Stimulated activated naive CD4-positive, alpha-beta T cell (primary cell): ENCODE measurements around the gene OR1M1.
"Not testable (repeated sequence)": the region's sequence is repeated elsewhere in the genome, so short reads cannot be mapped to it uniquely, and the experiment has no call there.

ENCODE experiments used
- DNase-seq, 6 experiments: peaks; one replicate each; lab custom pipeline; 2025; lab: John Stamatoyannopoulos, UW

The OR1M1 gene, protein sequence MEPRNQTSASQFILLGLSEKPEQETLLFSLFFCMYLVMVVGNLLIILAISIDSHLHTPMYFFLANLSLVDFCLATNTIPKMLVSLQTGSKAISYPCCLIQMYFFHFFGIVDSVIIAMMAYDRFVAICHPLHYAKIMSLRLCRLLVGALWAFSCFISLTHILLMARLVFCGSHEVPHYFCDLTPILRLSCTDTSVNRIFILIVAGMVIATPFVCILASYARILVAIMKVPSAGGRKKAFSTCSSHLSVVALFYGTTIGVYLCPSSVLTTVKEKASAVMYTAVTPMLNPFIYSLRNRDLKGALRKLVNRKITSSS

DNA sequence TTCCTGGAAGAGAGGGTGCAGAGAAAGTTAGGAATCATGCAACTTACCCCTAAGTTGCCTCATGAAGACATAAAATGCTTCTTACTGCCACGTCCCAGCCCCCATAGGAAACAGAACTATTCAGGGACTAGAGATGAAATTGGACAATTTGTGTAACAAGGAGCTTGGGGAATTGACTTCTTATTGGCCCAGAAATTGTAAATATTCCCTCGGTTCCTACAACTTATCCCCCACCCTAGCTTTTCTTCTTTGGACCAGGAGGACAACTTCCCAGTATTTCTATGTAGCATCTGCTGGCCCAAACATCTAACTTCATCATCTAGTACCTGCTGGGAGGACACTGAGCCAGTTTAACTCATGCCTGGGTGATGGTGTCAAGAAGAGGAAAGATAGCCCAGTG lies at the start of gene OR1M1:
TSS of gene OR1M1 (plus strand) at position 301 of the 400 bp plus-strand sequence. CDS start 6,184 bp downstream, outside the sequence.
- no peak for DNase-seq

DNA sequence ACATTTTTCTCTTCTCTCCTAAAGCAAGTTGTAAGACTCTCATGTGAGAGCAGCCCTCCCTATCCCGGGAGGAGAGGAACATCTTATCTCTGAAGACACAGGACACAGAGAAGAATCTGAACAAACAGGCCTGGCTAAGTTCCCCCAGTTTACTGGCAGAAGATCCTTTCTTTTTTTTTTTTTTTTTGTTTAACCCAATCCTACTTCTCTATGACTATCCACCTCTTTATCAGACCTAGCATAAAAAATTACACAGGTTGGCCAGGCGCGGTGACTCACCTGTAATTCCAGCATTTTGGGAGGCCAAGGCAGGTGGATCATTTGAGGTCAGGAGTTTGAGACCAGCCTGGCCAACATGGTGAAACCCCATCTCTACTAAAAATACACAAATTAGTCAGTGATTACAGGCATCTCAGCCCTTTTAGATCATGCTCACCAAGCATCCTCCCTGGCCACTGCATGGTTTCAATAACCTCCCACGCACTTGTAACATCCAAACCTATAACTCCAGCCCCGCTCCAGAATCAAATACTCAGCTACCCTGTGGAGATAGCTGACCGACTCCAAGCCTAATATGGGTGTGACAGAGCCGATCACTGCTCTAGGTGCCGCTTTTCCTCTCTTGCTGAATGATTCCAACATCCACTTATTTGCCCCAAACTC lies 49.3 kb upstream of the OR1M1 start:
- DNase-seq: no peak

DNA sequence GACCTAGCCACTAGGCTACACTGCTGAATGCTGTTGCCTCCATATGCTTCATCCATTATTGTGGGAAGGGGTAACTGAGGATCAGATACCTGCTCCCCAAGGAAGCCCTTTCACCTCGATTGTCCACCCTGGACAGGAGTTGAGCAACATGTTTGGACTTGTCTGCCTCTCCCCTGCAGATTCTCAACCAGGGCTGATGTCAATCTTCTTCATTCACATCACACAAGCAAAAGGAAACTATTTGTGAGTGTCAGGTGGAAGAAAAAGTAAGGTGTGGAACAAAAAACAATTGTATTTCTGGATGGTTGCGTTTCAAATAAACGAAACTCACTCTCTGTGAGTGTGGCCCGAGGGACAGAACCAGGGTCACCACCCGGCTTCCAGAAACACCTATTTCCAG lies 47.1 kb upstream of the OR1M1 start:
- DNase-seq: no peak

DNA sequence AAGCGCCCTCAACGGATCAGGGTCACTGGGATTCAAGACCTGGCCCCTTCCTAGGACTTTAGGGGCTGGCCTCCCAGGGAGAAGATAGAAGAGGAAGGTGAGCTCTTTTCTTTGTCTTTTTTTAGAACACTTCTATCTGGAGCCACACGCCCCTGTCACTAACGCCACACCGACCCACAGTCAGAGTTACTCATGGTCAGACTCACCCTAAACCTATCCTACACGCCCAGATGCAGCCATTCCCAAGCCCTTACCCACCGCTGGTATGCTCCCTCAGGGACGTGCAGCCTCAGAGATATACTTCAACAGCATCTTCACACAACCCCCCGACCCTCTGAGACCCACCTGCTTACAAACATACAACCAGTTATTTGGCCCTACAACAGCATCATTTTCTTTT lies 46.7 kb upstream of the OR1M1 start:
- DNase-seq: no peak

GRCh38 chr19:9041023-9041422 lies 45.8 kb upstream of the OR1M1 start:
- DNase-seq: no peak

DNA sequence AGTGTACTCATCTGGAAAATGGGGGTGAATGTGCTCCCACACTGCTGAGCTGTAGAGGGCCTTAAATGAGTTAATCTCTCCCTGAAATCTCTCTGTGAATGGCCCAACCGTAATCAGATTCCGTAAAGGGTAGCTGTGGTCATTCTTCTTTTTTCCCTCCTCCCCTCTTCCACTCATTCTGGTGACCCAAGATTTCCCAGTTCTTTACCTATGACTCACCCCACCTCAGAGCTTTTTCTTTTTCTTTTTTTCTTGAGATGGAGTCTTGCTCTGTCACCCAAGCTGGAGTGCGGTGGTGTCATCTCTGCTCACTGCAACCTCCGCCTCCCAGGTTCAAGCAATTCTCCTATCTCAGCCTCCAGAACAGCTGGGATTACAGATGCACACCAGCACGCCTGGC lies 43.3 kb upstream of the OR1M1 start:
- DNase-seq: no peak

DNA sequence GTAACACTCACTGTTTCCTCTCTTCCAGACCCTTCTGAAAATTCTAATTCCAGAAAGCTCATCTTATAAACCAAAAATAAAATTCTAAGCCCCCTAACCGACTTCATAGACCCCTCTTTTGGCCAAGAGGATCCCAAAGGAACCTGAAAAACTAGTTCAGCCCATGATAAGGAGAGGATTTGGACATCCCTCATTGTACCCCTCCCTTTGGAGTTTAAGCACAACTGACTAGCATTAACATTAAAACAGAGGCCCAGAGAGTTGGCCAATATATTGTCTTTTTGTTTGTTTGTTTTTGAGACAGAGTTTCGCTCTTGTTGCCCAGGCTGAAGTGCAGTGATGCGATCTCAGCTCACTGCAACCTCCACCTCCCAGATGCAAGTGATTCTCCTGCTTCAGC lies 42.4 kb upstream of the OR1M1 start:
- no peak for DNase-seq

DNA sequence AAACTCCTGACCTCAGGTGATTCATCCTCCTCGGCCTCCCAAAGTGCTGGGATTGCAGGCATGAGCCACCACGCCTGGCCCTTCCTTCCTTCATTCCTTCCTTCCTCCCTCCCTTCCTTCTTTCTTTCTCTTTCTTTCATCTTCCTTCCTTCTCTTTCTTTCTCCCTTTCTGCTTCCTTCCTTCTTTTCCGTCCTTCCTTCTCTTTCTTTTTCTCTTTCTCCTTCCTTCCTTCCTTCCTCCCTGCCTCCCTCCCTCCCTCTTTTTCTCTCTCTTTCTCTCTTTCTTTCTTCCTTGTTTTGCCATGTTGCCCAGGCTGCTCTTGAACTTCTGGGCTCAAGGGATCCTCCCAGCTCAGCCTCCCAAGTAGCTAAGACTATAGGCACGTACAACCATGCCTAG lies 40.2 kb upstream of the OR1M1 start:
- DNase-seq: no peak

- no peak for DNase-seq
Measured at GRCh38 chr19:9052894-9053293, 34.0 kb upstream of the OR1M1 start.

- not testable (repeated sequence) for DNase-seq
Measured at GRCh38 chr19:9053674-9054073, 33.2 kb upstream of the OR1M1 start.

DNA sequence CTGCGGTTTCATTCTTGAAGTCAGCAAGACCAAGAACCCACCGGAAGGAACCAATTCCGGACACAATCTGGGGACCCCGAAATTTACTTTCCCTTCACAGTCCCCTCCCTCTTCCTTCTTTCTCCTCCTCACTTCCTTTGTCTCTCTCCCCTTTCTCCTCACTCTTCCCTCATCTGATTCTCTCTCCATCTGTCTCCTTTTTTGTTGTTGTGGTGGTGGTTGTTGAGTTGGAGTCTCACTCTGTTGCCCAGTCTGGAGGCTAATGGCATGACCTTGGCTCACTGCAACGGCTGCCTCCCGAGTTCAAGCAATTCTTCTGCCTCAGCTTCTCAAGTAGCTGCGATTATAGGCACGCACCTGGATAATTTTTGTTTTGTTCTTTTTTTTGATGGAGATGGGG lies 32.7 kb upstream of the OR1M1 start:
- DNase-seq: no peak

GRCh38 chr19:9054765-9055164 lies 32.1 kb upstream of the OR1M1 start:
- no peak for DNase-seq

DNA sequence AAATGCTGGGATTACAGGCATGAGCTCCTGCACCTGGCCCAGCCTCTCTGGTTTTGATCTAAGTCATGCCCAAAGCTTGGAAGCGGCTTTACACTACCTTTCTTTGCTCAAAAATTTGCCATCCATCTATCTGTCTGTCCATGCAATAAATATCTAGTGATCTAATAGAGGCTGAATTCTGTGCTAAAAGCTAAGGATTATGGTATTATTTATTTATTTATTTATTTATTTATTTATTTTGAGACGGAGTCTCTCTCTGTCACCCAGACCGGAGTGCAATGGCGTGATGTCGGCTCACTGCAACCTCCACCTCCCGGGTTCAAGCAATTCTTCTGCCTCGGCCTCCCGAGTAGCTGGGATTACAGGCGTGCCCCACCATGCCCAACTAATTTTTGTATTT lies 30.7 kb upstream of the OR1M1 start:
- not testable (repeated sequence) for DNase-seq

GRCh38 chr19:9057505-9058258 lies 29.2 kb upstream of the OR1M1 start:
- no peak for DNase-seq

GRCh38 chr19:9058905-9059667 lies 27.8 kb upstream of the OR1M1 start:
- DNase-seq: no peak

GRCh38 chr19:9060564-9061340 lies 26.1 kb upstream of the OR1M1 start:
- DNase-seq: no peak

- DNase-seq: no peak
Measured at GRCh38 chr19:9061879-9062278, 25.0 kb upstream of the OR1M1 start.

GRCh38 chr19:9065457-9066014 lies 21.3 kb upstream of the OR1M1 start:
- DNase-seq: no peak

GRCh38 chr19:9070066-9070465 lies 16.8 kb upstream of the OR1M1 start:
- DNase-seq: no peak

GRCh38 chr19:9071720-9072119 lies 15.1 kb upstream of the OR1M1 start:
- not testable (repeated sequence) for DNase-seq

GRCh38 chr19:9073806-9074205 lies 13.1 kb upstream of the OR1M1 start:
- no peak for DNase-seq
